Adrenal gland (tissue), 12 donors: Measurements from ENCODE around the gene RIPOR2. TPM values are rescaled to one million over a fixed set of nuclear protein-coding genes. Genes with fewer than 3 reads are reported as not detected.

Experiments used
- DNase-seq, 7 donors: peaks; one replicate each; pipeline ENCODE4 v3.0.0-alpha.2; 2019 to 2020
- H3K27ac ChIP-seq, 5 donors: fragments of 200-600 bp; sonication (generic) in 4 of 5; 1 replicate in 3 of 5; 2 replicates in 2 of 5; pipeline versions ENCODE4 v1.5.1 to v1.8.0; 2016 to 2020; ENCODE audit warnings: mild to moderate bottlenecking in 1 of 5
- H3K27me3 ChIP-seq: fragments of 200-600 bp; 2 replicates; pipeline ENCODE4 v1.8.0; 2021
- H3K36me3 ChIP-seq, 2 donors: fragments of 200-600 bp; replicated peaks in 1 of 2; 1 replicate in 1 of 2; 2 replicates in 1 of 2; pipeline versions ENCODE4 v1.5.1 to v1.8.0; 2018 to 2022
- H3K4me1 ChIP-seq, 2 donors: fragments of 200-600 bp; replicated peaks in 1 of 2; 1 replicate in 1 of 2; 2 replicates in 1 of 2; pipeline versions ENCODE4 v1.5.1 to v1.8.0; 2018 to 2021
- H3K4me3 ChIP-seq, 4 donors: fragments of 200-600 bp; sonication (generic) in 3 of 4; one replicate each; pipeline ENCODE4 v1.5.1; 2016 to 2018
- H3K9me3 ChIP-seq, 3 donors: fragments of 200-600 bp; sonication (generic) in 1 of 3; replicated peaks in 1 of 3; 1 replicate in 2 of 3; 2 replicates in 1 of 3; pipeline versions ENCODE4 v1.5.1 to v1.8.0; 2016 to 2021
- CTCF ChIP-seq, 6 experiments: fragments of 450-650 bp in 4 of 6; fragments of 200-600 bp in 2 of 6; sonication (generic) in 1 of 6; IDR thresholded peaks; 1 replicate in 5 of 6; 2 replicates in 1 of 6; pipeline versions ENCODE4 v1.5.1 to v1.8.0; 2016 to 2021; ENCODE audit warnings: antibody characterized with exemption in 6 of 6, mild to moderate bottlenecking in 2 of 6, moderate library complexity in 1 of 6
- POLR2A ChIP-seq, 2 donors: fragments of 450-650 bp; IDR thresholded peaks; one replicate each; pipeline ENCODE4 v1.6.1; 2017; ENCODE audit warnings: antibody characterized with exemption in 2 of 2, mild to moderate bottlenecking in 2 of 2, moderate library complexity in 1 of 2
- WGBS, 4 donors: extraction: QIAGEN DNeasy Blood & Tissue Kit in 2 of 4; methylation state at CpG; one replicate each; pipeline versions ENCODE4 v1.1.5 to v1.1.7; 2013 to 2017; 5-methylcytosine and 5-hydroxymethylcytosine counted together
- intact Hi-C, 2 donors: fragments of 100-400 bp; cut with DNase I; formaldehyde crosslinking; loops; one replicate each; pipeline versions ENCODE4 v1.14.1 to v1.15.0; 2022 to 2023
- polyA plus RNA-seq, 3 donors: library from polyadenylated mRNA; stranded (reverse); fragments of 200-250 nt in 2 of 3; fragments of 350-450 nt in 1 of 3; fragmentation: Illumina TruSeq in 1 of 3; extraction: RNeasy Lipid Tissue Mini Kit (QIAGEN cat#74804) in 1 of 3; gene quantifications; one replicate each; pipeline ENCODE4 v1.2.3, GENCODE V29; 2013 to 2014
- total RNA-seq, 9 donors: library from RNA; depleted of rRNA in 4 of 9; stranded (reverse); fragments of >200 nt in 4 of 9; fragments of 120-200 nt in 1 of 9; fragmentation: NEBNext Ultra II Directional in 1 of 9; extraction: Animal tissue kit (Norgen Biotek cat#: 25700) in 1 of 9; gene quantifications; one replicate each; pipeline versions ENCODE4 v1.1.0 to v1.2.4, GENCODE V29; 2013 to 2023
- donor health status: healthy with polysubstance abuse.
- donor health status: Bipolar disorder and iron deficiency.
- donor health status: DM: yes; HTN: yes; CAD: no.
- donor health status: DM: no; HTN: no; CAD: no.
- donor health status: DM: no; HTN: no; CAD: no.
- donor health status: DM: yes; HTN: yes; CAD: no.

Gene RIPOR2
- total and polyA plus RNA-seq, 12 donors = 1.7 to 16.2 (median 3.9) TPM

GRCh38 chr6:24887545-24888140 lies 48.1 kb downstream of the RIPOR2 start:
- H3K27me3 ChIP-seq = no peaks in the 10 kb centered on the region
- intact Hi-C loops = no loop called here
- WGBS, 4 donors = 64 to 76% (median 72%) methylated on average over 3 of the region's 3 CpGs

DNA sequence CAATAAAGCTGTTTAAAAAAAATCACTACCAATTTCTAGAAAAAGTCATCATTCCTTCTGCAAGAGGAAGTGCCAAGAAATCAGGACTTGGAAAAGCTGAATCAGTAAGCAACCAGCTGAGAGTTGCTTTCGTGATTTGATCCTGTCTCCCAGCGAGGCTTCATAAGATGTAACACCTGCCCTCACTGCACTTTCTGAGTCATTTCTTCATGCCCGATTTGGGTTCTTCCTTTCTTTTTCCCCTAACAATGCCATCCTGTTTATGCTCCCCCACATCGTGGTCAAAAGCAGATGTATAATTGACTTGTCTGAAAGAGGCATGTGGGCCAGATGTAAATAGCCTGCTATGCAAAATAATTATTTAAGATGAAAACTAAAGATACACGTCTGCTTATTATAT lies 52.1 kb downstream of the RIPOR2 start:
- Histone ChIP-seq H3K4me1 (no peaks in the 10 kb centered on the region), H3K27me3 (no peaks in the 10 kb centered on the region), H3K36me3 (no peaks in the 10 kb centered on the region), H3K4me3 (no peak overlapping the region), H3K27ac (no peak overlapping the region), H3K9me3 (no peaks in the 10 kb centered on the region)
- no peak for DNase-seq
- 68 to 86% (median 73%) methylated on average over 5 of the region's 5 CpGs for WGBS, 4 donors
- intact Hi-C loops = no loop called here
- TF ChIP-seq CTCF (IDR thresholded peaks at IDR 0.05) (no peak), POLR2A (IDR thresholded peaks at IDR 0.05) (no peak)

More at GRCh38 chr6:24887545-24888140, 48.1 kb downstream of the RIPOR2 start:
- no peak for TF ChIP-seq POLR2A (IDR thresholded peaks at IDR 0.05)
- no peak for TF ChIP-seq CTCF (IDR thresholded peaks at IDR 0.05)
- Histone ChIP-seq H3K27ac (no peak overlapping the region), H3K4me1 (no peaks in the 10 kb centered on the region), H3K9me3 (no peaks in the 10 kb centered on the region), H3K4me3 (no peak overlapping the region), H3K36me3 (no peaks in the 10 kb centered on the region)
- DNase-seq = no peak

DNA sequence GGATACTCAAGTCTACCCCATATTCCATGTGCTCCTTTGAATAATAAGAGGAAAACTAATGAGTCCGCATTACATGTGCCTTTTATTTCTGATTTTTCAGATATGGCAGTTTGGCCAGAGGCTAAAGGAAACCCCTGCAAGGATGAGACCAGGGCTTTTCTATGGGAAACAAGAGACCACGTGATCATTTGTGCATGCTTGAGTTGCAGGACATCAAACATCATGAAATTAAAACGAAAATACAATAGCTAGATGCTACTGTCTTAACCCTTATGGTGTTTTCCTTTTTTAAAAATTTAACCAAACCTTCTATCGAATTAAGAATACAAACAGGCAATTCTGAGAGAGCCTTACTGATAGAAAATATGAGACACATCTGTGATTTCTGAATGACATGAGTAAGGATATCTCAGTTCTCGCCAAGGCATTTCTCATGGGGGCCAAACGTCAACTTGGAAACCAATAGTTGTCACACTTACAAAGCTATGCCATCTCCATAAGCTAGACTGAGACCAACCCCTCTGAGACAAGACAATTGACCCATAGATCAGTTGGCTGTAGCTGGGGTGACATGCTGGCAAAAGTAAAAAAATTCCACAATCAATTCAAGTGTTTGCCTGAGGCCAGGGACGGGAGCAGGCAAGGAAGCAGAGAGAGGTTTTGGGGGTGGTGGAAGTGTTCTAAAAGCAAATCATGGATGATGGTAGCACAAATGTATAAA lies 52.8 kb downstream of the RIPOR2 start:
- no peak overlapping the region for H3K27ac ChIP-seq
- no peak for TF ChIP-seq CTCF (IDR thresholded peaks at IDR 0.05)
- no peak for TF ChIP-seq POLR2A (IDR thresholded peaks at IDR 0.05)
- intact Hi-C loops = no loop called here
- 83 to 90% (median 84%) methylated on average over 7 of the region's 7 CpGs for WGBS, 4 donors
- no peaks in the 10 kb centered on the region for H3K9me3 ChIP-seq
- H3K4me1 ChIP-seq = no peaks in the 10 kb centered on the region
- H3K27me3 ChIP-seq = no peaks in the 10 kb centered on the region
- DNase-seq = no peak
- H3K36me3 ChIP-seq = no peaks in the 10 kb centered on the region
- H3K4me3 ChIP-seq = no peak overlapping the region

DNA sequence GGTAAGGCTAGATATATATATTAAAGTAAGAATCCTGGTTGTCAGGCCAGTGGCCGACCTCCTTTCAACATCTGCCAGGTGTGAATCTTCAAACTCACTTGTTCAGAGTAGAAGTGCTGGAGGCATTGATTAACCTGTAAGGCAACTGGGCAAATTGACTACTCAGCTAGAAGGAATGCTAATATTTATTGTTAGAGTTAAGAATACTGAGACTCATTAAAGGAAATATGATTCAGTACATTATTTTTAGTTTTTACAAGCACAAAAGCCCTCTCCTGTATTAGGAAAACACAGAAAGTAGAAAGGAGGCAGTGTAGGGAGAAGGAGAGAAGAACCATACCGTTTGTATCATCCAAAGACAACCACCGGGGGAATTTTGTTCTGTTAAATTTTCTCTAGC lies 53.5 kb downstream of the RIPOR2 start:
- Histone ChIP-seq H3K4me3 (no peak overlapping the region), H3K9me3 (no peaks in the 10 kb centered on the region), H3K27me3 (no peaks in the 10 kb centered on the region), H3K4me1 (no peaks in the 10 kb centered on the region), H3K27ac (no peak overlapping the region), H3K36me3 (no peaks in the 10 kb centered on the region)
- 83 to 88% (median 87%) methylated on average over 3 of the region's 3 CpGs for WGBS, 4 donors
- intact Hi-C loops = no loop called here
- DNase-seq = no peak
- TF ChIP-seq POLR2A (IDR thresholded peaks at IDR 0.05) (no peak), CTCF (IDR thresholded peaks at IDR 0.05) (no peak)
